ENCODE measurements around the gene LRRC4.

LRRC4 gene

GRCh38 chr7:128029405-128029995 lies 1.7 kb downstream of the LRRC4 start:
- Histone ChIP-seq H3K4me2 (ENCODE audit: low read depth, low read length) (no peak overlapping the region), H3K4me1 (ENCODE audit: low read length) (peaks cover 14% of the 10 kb centered on the region), H3K27ac (ENCODE audit: low read length) (no peak overlapping the region), H3K27me3 (replicated peaks; ENCODE audit: insufficient read depth, low read length) (no peaks in the 10 kb centered on the region), H3K9me2 (replicated peaks; ENCODE audit: insufficient read depth, low read length) (no peaks in the 10 kb centered on the region), H3F3A (ENCODE audit: insufficient read depth, low read length) (peaks cover 12% of the 10 kb centered on the region), H3K9me3 (replicated peaks; ENCODE audit: insufficient read depth, low read length) (no peaks in the 10 kb centered on the region), H2AFZ (ENCODE audit: low read length) (no peak overlapping the region), H3K79me2 (ENCODE audit: low read length) (peaks cover 58% of the 10 kb centered on the region), H3K36me3 (replicated peaks; ENCODE audit: insufficient read depth, low read length) (no peaks in the 10 kb centered on the region; the same call in 1 of the 2 replicates), H3K9ac (ENCODE audit: low read length) (no peak overlapping the region), H3K4me3 (ENCODE audit: low read length) (no peak overlapping the region), H4K20me1 (ENCODE audit: insufficient read depth, low read length) (0 out of 2 replicates have a peak, but pooled peaks cover 2% of the 10 kb centered on the region)
- no peak for DNase-seq
- TF ChIP-seq EZH2phosphoT487 (IDR thresholded peaks at IDR 0.05; ENCODE audit: low read length), result no peak
- no peak for TF ChIP-seq EZH2 (optimal IDR thresholded peaks at IDR 0.05; ENCODE audit: low read depth, low read length)
- TF ChIP-seq, protein P1, sequence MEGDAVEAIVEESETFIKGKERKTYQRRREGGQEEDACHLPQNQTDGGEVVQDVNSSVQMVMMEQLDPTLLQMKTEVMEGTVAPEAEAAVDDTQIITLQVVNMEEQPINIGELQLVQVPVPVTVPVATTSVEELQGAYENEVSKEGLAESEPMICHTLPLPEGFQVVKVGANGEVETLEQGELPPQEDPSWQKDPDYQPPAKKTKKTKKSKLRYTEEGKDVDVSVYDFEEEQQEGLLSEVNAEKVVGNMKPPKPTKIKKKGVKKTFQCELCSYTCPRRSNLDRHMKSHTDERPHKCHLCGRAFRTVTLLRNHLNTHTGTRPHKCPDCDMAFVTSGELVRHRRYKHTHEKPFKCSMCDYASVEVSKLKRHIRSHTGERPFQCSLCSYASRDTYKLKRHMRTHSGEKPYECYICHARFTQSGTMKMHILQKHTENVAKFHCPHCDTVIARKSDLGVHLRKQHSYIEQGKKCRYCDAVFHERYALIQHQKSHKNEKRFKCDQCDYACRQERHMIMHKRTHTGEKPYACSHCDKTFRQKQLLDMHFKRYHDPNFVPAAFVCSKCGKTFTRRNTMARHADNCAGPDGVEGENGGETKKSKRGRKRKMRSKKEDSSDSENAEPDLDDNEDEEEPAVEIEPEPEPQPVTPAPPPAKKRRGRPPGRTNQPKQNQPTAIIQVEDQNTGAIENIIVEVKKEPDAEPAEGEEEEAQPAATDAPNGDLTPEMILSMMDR (IDR thresholded peaks at IDR 0.05; ENCODE audit: low read length), result no peak

- Histone ChIP-seq H3K4me2 (ENCODE audit: low read depth, low read length) (no peak overlapping the region), H3K27me3 (replicated peaks; ENCODE audit: insufficient read depth, low read length) (no peaks in the 10 kb centered on the region), H4K20me1 (ENCODE audit: insufficient read depth, low read length) (no peaks in the 10 kb centered on the region), H3K4me3 (ENCODE audit: low read length) (no peak overlapping the region), H3K4me1 (ENCODE audit: low read length) (no peaks in the 10 kb centered on the region), H3K36me3 (replicated peaks; ENCODE audit: insufficient read depth, low read length) (no peaks in the 10 kb centered on the region; the same call in 1 of the 2 replicates), H2AFZ (ENCODE audit: low read length) (no peak overlapping the region), H3K79me2 (ENCODE audit: low read length) (peaks cover 62% of the 10 kb centered on the region), H3F3A (ENCODE audit: insufficient read depth, low read length) (no peaks in the 10 kb centered on the region), H3K9ac (ENCODE audit: low read length) (no peak overlapping the region), H3K9me2 (replicated peaks; ENCODE audit: insufficient read depth, low read length) (no peaks in the 10 kb centered on the region), H3K27ac (ENCODE audit: low read length) (no peak overlapping the region), H3K9me3 (replicated peaks; ENCODE audit: insufficient read depth, low read length) (no peaks in the 10 kb centered on the region)
- DNase-seq, result no peak
- no peak for TF ChIP-seq EZH2phosphoT487 (IDR thresholded peaks at IDR 0.05; ENCODE audit: low read length)
- TF ChIP-seq EZH2 (optimal IDR thresholded peaks at IDR 0.05; ENCODE audit: low read depth, low read length), result no peak
- TF ChIP-seq, protein P1 (IDR thresholded peaks at IDR 0.05; ENCODE audit: low read length), result no peak
Observed at GRCh38 chr7:128027485-128027980, 3.7 kb downstream of the LRRC4 start.

DNA sequence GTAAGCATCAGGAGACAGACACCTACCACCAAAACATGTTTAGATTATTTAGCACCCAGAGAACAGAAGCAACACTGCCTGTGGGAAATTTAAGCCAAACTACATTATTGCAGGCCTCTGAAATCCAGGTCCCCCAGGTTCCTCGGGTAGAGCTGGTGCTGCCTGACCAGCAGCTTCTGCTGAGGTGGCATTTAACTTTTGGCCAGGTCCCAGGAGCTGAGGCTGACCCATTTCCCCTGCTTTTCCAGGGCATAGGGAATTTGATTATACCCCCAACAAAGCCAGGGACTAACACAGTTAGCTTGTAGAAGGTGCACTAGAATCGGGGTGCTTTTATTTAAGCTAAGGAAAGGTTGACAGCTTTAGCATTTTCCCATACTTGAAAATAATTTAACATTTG lies 4.7 kb downstream of the LRRC4 start:
- H3K79me2 ChIP-seq (ENCODE audit: low read length), result peaks cover 68% of the 10 kb centered on the region
- no peaks in the 10 kb centered on the region for H4K20me1 ChIP-seq (ENCODE audit: insufficient read depth, low read length)
- H3K9me3 ChIP-seq (replicated peaks; ENCODE audit: insufficient read depth, low read length), result no peaks in the 10 kb centered on the region
- no peak overlapping the region for H2AFZ ChIP-seq (ENCODE audit: low read length)
- DNase-seq, result no peak
- no peak overlapping the region for H3K27ac ChIP-seq (ENCODE audit: low read length)
- no peak for TF ChIP-seq EZH2 (optimal IDR thresholded peaks at IDR 0.05; ENCODE audit: low read depth, low read length)
- TF ChIP-seq, protein P1 (IDR thresholded peaks at IDR 0.05; ENCODE audit: low read length), result no peak
- H3K9me2 ChIP-seq (replicated peaks; ENCODE audit: insufficient read depth, low read length), result no peaks in the 10 kb centered on the region
- no peaks in the 10 kb centered on the region; the same call in 1 of the 2 replicates for H3K36me3 ChIP-seq (replicated peaks; ENCODE audit: insufficient read depth, low read length)
- no peaks in the 10 kb centered on the region for H3F3A ChIP-seq (ENCODE audit: insufficient read depth, low read length)
- no peak overlapping the region for H3K4me2 ChIP-seq (ENCODE audit: low read depth, low read length)
- H3K27me3 ChIP-seq (replicated peaks; ENCODE audit: insufficient read depth, low read length), result no peaks in the 10 kb centered on the region
- no peak overlapping the region for H3K4me3 ChIP-seq (ENCODE audit: low read length)
- H3K9ac ChIP-seq (ENCODE audit: low read length), result no peak overlapping the region
- no peaks in the 10 kb centered on the region for H3K4me1 ChIP-seq (ENCODE audit: low read length)

All from MM.1S (cell line).